Astrocyte of the cerebellum (primary cell): ENCODE data around the gene KANSL2.
"Not testable (repeated sequence)": the region's sequence is repeated elsewhere in the genome, so short reads cannot be mapped to it uniquely, and the experiment has no call there.

Experiments used
- DNase-seq: peaks from one replicate; pipeline ENCODE4 v3.0.0-alpha.2; 2011; ENCODE audit warnings: low read depth
- H3K4me3 ChIP-seq: 2 replicates; pipeline ENCODE4 v1.5.1; 2011; ENCODE audit warnings: mild to moderate bottlenecking, low read depth, low read length, moderate library complexity
- CTCF ChIP-seq: IDR thresholded peaks from 2 replicates; pipeline ENCODE4 v1.5.1; 2012; ENCODE audit warnings: low read length, low read depth, moderate library complexity, mild to moderate bottlenecking; ENCODE audit errors: missing control alignments
- in situ Hi-C: cut with HindIII; loops from 2 replicates; pipeline ENCODE4 v1.10.0; 2017; ENCODE audit warnings: low sequenced_read_pairs

Gene KANSL2

DNA sequence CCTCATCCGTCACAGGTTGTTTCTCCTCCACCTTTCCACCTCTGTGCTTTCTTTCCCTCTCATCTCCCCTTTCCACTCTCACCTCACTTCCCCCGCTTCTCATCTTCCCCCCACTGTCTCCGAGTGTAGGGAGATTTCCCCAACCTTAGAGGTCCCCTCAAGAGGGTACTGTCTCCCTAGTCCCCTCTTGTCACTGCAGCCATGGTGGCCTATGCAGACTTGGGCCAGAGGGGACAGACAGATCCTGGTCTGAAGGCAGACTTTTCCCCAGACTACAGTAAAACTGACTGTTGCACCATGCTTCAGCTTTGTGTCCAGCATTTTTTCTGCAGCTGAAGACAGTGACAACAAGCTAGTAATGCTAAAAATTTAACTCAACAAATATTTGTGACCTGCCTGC, 41.2 kb downstream of the KANSL2 start:
- in situ Hi-C loops: no loop called here
- no peak for TF ChIP-seq CTCF
- no peak for DNase-seq
- no peak overlapping the region for H3K4me3 ChIP-seq

DNA sequence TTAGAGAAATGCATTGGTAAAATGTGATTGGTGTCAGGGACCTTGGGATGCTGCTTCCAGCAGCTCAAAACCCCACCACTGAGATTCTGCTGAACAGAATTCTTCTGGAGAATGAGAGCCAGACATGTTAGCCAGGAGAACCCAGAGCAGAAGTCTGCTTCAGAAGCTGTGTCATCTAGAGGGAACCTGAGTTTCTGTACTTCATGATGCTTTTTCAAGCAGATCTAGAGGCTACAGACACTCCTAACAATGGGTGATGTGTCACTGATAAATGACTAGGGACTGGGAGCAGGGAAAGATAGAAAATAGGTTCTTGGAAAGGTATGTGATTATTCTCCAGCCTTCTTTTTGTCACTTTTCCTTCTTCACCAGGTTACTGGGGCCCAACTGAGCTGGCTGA, 41.6 kb downstream of the KANSL2 start:
- H3K4me3 ChIP-seq: no peak overlapping the region
- in situ Hi-C loops: no loop called here
- no peak for TF ChIP-seq CTCF
- DNase-seq: no peak

GRCh38 chr12:48631071-48631470, 51.0 kb downstream of the KANSL2 start:
- no peak for TF ChIP-seq CTCF
- DNase-seq: no peak
- in situ Hi-C loops: no loop called here
- no peak overlapping the region for H3K4me3 ChIP-seq

- no peak overlapping the region for H3K4me3 ChIP-seq
- DNase-seq: no peak
- no peak for TF ChIP-seq CTCF
- in situ Hi-C loops: no loop called here
Measured at GRCh38 chr12:48630346-48630745, 51.7 kb downstream of the KANSL2 start.

GRCh38 chr12:48629541-48629940, 52.5 kb downstream of the KANSL2 start:
- in situ Hi-C loops: no loop called here
- no peak for TF ChIP-seq CTCF
- H3K4me3 ChIP-seq: no peak overlapping the region
- no peak for DNase-seq

DNA sequence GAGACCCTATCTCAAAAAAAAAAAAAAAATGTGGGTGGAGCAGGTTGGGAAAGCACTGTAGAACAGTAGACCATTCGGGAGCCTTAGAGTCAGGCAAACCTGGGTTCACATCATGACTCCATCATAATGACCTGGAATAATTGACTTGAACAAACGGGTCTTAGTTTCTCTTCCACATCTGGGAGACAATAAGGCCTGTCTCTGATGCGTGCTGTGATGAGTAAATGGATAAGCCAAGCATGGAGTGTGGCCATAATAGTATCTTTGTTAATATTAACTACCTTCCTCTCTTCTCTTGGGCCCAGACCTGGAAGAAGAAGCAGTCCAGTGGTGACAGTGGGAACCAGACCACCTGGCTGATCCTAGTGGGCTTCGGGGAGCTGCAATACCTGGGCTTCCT, 54.5 kb downstream of the KANSL2 start:
- TF ChIP-seq CTCF: no peak
- no peak overlapping the region for H3K4me3 ChIP-seq
- no peak for DNase-seq
- in situ Hi-C loops: no loop called here

DNA sequence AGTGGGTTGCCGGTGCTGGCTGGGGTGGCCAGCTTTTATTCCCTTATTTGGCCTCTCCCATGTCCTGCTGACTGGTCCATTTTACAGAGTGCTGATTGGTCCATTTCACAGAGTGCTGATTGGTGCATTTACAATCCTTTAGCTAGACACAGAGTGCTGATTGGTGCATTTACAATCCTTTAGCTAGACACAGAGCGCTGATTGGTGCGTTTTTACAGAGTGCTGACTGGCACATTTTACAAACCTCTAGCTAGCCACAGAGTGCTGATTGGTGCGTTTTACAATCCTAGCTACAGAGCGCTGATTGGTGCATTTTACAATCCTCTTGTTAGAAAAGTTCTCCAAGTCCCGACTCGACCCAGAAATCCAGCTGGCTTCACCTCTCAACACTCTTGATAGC, 59.0 kb downstream of the KANSL2 start:
- H3K4me3 ChIP-seq, in situ Hi-C loops, DNase-seq: not testable (repeated sequence)
